Mucosa of descending colon (tissue), 3 donors: ENCODE data around the gene DNM3. TPM values are rescaled to one million over a fixed set of nuclear protein-coding genes. Genes with fewer than 3 reads are reported as not detected.

Source experiments
- ATAC-seq: fragments of 200-7000 bp; cut with Tn5 transposase; one replicate; pipeline ENCODE4 v1.9.1; 2020; ENCODE audit warnings: mild to moderate bottlenecking, moderate library complexity
- DNase-seq, 3 donors: peaks; one replicate each; pipeline ENCODE4 v3.0.0-alpha.2; 2020
- H3K36me3 ChIP-seq: fragments of 200-600 bp; one replicate; pipeline ENCODE4 v1.8.0; 2021; ENCODE audit warnings: low read depth, mild to moderate bottlenecking
- H3K4me1 ChIP-seq: fragments of 200-600 bp; one replicate; pipeline ENCODE4 v1.8.0; 2021; ENCODE audit warnings: low read depth, mild to moderate bottlenecking
- H3K4me3 ChIP-seq: fragments of 200-600 bp; one replicate; pipeline ENCODE4 v1.8.0; 2021; ENCODE audit warnings: mild to moderate bottlenecking
- H3K9me3 ChIP-seq: fragments of 200-600 bp; one replicate; pipeline ENCODE4 v1.8.0; 2021; ENCODE audit warnings: mild to moderate bottlenecking
- CTCF ChIP-seq: fragments of 200-600 bp; IDR thresholded peaks from one replicate; pipeline ENCODE4 v1.8.0; 2022; ENCODE audit warnings: antibody characterized with exemption, mild to moderate bottlenecking
- intact Hi-C, 2 donors: fragments of 100-400 bp; cut with DNase I in 1 of 2; cut with micrococcal nuclease in 1 of 2; formaldehyde crosslinking; loops; one replicate each; pipeline versions ENCODE4 v1.11.0 to v1.11.1; 2022; cut with DNase I, micrococcal nuclease
- total RNA-seq, 3 donors: library from RNA; stranded (reverse); fragmentation: NEBNext Ultra II Directional in 2 of 3; extraction: Animal tissue kit (Norgen Biotek cat#: 25700) in 2 of 3; gene quantifications; one replicate each; pipeline versions ENCODE4 v1.2.1 to v1.2.4, GENCODE V29; 2021 to 2023
- donor health status: DM: no; HTN: no; CAD: no; lungs with moderate emphysema.
- donor health status: DM: no; HTN: no; CAD: no.
- donor health status: DM: no; HTN: yes; CAD: no.

DNM3 gene
- total RNA-seq, 3 donors from 2014 or later, result 1.4 to 6.4 (median 2.1) TPM

DNA sequence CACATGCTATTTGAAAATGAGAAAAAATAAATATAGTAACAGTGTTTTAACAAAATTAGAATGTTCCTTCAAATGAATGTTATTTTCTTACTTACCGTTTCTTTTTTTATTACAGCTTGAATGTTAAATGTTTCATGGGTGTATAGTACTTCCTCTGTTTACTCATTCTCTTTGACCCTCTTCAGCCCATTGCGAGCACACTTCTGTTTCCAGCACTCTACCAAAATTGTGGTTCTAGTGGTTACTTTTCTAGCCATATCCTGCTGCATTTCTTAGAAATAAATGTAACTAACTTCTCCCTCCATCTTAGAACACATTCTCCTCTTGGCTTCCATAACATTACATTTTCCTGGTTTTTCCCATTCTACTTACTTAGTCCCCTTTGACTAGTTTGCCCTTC lies 389.2 kb downstream of the DNM3 start:
- intact Hi-C loops, result no loop called here
- ATAC-seq, result no peak

DNA sequence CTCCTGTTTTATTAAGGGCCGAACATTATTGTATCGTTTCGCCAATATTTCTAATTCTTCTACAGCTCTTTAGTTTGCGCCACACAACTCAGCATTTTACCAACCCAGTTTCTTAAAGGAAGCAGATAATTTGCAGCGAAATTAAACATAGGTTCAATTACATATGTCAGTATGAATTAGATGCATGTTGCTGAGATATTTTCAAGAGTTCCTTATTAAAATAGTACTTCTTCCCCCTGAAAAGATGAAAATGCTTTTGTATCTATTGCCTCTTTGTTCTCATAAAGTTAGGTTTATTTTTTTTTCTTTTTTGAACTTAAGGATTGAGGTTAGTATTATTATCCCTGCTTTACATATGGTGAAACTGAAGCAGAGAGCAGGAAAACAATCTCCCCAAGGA lies 395.7 kb downstream of the DNM3 start:
- Histone ChIP-seq H3K36me3 (no peaks in the 10 kb centered on the region), H3K4me1 (no peaks in the 10 kb centered on the region), H3K9me3 (no peaks in the 10 kb centered on the region), H3K4me3 (no peak overlapping the region)
- intact Hi-C loops, result no loop called here
- TF ChIP-seq CTCF, result no peak
- DNase-seq (no peak), ATAC-seq (no peak)

More for the DNA sequence above, 389.2 kb downstream of the DNM3 start:
- H3K4me1 ChIP-seq, result no peaks in the 10 kb centered on the region
- no peak for DNase-seq
- TF ChIP-seq CTCF, result no peak
- H3K36me3 ChIP-seq, result no peaks in the 10 kb centered on the region
- H3K4me3 ChIP-seq, result no peak overlapping the region
- H3K9me3 ChIP-seq, result no peaks in the 10 kb centered on the region

DNA sequence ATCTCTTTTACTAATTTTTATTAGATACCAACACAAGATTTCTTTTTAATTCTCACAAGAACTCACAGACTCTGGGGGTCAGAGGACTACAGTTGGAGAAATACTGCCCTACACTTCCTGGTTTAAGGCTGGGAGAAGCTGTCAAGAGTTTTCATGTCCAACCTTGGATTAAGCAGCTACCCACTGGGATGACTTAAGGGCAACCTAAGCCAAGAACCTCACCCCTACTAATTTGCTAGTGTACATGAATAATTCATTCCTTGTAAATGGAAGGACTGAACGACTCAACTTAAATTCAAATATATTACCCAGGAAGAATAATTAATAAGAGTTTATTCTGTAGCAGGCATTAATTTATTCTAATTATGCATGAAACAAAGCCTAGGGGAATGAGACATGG lies 396.9 kb downstream of the DNM3 start:
- intact Hi-C loops, result no loop called here
- H3K4me1 ChIP-seq, result no peaks in the 10 kb centered on the region
- TF ChIP-seq CTCF, result no peak
- no peaks in the 10 kb centered on the region for H3K36me3 ChIP-seq
- no peak for ATAC-seq
- no peak for DNase-seq
- no peak overlapping the region for H3K4me3 ChIP-seq
- H3K9me3 ChIP-seq, result no peaks in the 10 kb centered on the region

DNA sequence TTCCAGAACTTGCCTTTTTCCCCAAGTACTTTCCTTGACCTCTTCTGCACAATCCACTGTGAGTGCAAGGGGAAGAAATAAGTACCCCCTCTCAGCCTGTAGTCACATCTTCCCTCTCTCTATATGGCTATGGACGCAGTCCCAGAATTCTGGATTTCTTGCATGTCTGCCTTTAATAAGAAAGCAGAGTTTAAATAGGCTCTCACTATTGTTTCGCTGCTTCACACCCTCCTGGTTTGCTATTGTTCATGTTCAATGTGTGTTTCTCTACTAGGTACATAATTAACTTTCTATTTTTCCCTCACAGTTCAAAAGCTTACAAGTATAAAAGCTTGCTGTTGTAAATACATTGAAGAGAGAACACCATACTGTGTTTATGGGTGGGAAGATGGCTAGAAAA lies 397.7 kb downstream of the DNM3 start:
- no peaks in the 10 kb centered on the region for H3K9me3 ChIP-seq
- intact Hi-C loops, result no loop called here
- no peak for TF ChIP-seq CTCF
- DNase-seq, result no peak
- no peaks in the 10 kb centered on the region for H3K36me3 ChIP-seq
- no peak overlapping the region for H3K4me3 ChIP-seq
- no peak for ATAC-seq
- no peaks in the 10 kb centered on the region for H3K4me1 ChIP-seq

- no peak for ATAC-seq
- intact Hi-C loops, result no loop called here
- H3K36me3 ChIP-seq, result no peaks in the 10 kb centered on the region
Measured at GRCh38 chr1:172239901-172240300, 398.6 kb downstream of the DNM3 start.

More at GRCh38 chr1:172239901-172240300, 398.6 kb downstream of the DNM3 start:
- Histone ChIP-seq H3K4me1 (no peaks in the 10 kb centered on the region), H3K9me3 (no peaks in the 10 kb centered on the region), H3K4me3 (no peak overlapping the region)
- no peak for DNase-seq
- no peak for TF ChIP-seq CTCF
